Measurements from ENCODE around the gene SPATC1L. TPM values are rescaled to one million over a fixed set of nuclear protein-coding genes. Genes with fewer than 3 reads are reported as not detected.
A peak's percentile ranks its signal among the peaks of the same experiment; 100 is the strongest.

SPATC1L gene
- total RNA-seq, 1 donor from 2014 or later, result 27.5 TPM

- no peaks in the 10 kb centered on the region for H3K4me1 Mint-ChIP-seq
- H3K9me3 Mint-ChIP-seq, result peaks cover 3% of the 10 kb centered on the region
- H3K27ac Mint-ChIP-seq (ENCODE audit: unreplicated experiment), result no peak overlapping the region
- no peaks in the 10 kb centered on the region for H3K36me3 Mint-ChIP-seq (ENCODE audit: low read depth)
- H3K4me3 Mint-ChIP-seq, result no peak overlapping the region
- TF ChIP-seq CTCF (conservative IDR thresholded peaks at IDR 0.05), result no peak
- no peak for DNase-seq (ENCODE audit: low read depth, low spot score)
- H3K27me3 Mint-ChIP-seq (ENCODE audit: low read depth), result no peaks in the 10 kb centered on the region
Measured at GRCh38 chr21:46122758-46123683, 61.2 kb downstream of the SPATC1L start.

DNA sequence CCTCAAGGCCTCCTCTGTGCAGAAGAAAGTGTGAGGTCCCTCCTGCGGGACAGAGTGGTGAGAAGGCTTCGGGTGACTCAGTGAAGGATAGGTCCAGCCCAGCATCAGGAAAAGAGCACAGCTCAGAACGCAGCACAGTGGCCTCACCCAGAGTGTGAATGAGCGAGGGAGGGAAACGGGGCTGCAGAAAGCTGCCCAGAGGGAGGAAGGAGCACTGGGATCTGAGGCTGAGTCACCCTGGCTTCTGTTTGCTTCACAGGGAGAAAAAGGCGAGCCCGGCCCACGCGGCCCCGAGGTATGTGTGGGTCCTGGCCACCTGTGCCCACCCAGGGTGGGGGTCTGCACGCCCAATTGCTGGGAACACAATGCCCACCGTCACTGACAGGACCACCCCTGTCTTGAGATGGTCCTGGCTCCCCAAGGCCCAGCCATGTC is 62.0 kb downstream of the SPATC1L start:
- no peaks in the 10 kb centered on the region for H3K36me3 Mint-ChIP-seq (ENCODE audit: low read depth)
- H3K27ac Mint-ChIP-seq (ENCODE audit: unreplicated experiment), result peak overlapping the region; percentile 19
- H3K4me1 Mint-ChIP-seq, result no peaks in the 10 kb centered on the region
- H3K27me3 Mint-ChIP-seq (ENCODE audit: low read depth), result no peaks in the 10 kb centered on the region
- DNase-seq (ENCODE audit: low read depth, low spot score), result no peak
- no peak overlapping the region for H3K4me3 Mint-ChIP-seq
- TF ChIP-seq CTCF (conservative IDR thresholded peaks at IDR 0.05), result no peak
- H3K9me3 Mint-ChIP-seq, result peaks cover 3% of the 10 kb centered on the region

DNA sequence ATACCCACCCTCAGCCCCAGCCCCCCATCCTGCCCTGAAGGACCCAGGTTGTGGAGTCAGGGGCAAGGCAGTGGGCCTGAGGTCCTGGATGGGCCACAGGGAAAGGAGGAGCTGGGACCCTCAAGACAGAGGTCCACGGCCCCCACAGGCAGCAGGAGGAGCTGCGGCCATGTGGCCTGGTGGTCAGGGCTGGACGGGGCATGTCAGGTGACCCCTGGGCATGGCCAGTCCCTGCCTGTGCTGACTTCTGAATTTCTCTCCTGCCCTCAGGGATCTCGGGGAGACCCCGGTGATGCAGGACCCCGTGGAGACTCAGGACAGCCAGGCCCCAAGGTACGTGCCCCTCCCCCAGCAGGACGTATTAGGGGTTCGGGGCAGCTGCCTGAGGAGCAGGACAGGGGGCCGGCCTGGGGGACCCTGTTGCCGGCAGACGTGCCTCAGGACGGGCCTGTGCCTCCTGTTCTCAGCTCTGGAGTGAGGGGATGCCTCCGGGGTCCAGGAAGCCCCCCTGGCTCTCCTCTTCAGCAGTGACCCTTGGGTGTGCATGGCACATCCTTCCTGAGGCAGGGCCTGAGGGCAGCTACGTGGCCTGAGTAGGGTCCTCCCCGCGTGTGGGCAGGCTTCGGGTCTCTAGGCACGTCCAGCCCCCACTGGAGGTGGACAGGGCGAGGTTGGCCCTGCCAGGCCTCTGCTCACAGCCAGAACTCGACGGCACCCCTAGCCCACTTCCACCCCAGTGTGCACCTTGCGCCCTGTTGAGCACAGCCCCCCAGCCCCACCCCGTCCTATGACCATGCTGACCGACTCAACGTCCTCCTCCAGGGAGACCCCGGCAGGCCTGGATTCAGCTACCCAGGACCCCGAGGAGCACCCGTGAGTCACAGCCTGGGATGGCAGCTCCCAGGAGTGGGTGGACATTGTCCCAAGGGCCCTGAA is 62.7 kb downstream of the SPATC1L start:
- H3K4me3 Mint-ChIP-seq, result no peak overlapping the region
- no peaks in the 10 kb centered on the region for H3K27me3 Mint-ChIP-seq (ENCODE audit: low read depth)
- no peaks in the 10 kb centered on the region for H3K36me3 Mint-ChIP-seq (ENCODE audit: low read depth)
- no peak for TF ChIP-seq CTCF (conservative IDR thresholded peaks at IDR 0.05)
- no peaks in the 10 kb centered on the region for H3K4me1 Mint-ChIP-seq
- H3K27ac Mint-ChIP-seq (ENCODE audit: unreplicated experiment), result no peak overlapping the region
- no peak for DNase-seq (ENCODE audit: low read depth, low spot score)
- H3K9me3 Mint-ChIP-seq, result peaks cover 3% of the 10 kb centered on the region

DNA sequence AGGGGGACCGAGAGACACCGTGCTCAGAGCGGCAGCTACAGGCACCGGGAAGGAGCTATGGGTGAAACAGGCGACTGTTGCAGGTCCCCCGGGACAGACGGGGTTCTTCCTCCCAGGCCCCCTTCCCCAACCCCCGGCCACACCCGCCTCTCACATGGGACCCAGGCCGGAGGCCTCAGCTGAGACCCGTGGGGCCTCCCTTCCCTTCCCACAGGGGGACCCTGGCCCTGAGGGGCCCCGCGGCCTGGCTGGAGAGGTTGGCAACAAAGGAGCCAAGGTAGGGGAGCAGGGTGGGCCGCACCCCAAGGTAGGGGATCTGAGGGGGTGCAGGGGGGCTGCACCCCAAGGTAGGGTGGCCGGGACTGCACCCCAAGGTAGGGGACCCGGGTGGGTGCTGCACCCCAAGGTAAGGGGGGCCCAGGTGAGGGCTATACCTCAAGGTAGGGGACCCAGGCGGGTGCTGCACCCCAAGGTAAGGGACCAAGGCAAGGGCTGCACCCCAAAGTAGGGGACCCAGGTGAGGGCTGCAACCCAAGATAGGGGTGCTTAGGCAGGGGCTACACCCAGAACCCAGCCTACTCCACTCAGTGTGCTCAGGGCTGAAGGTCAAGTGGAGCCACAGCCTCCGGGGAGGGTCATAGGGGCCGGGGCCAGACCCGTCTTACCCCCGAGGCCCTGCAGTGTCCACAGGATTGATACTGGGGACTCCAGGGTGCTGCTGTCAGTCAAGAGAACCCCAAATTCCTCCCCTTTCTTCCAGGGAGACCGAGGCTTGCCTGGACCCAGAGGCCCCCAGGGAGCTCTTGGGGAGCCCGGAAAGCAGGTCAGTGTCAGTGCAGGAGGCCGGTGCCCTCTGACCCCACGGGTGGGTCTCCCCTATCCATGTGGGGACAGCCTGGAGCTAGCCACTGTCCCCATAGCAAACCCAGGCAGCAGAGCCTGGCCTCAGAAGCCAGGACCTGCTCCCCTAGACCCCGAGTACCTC is 63.7 kb downstream of the SPATC1L start:
- Mint-ChIP-seq H3K27me3 (ENCODE audit: low read depth) (no peaks in the 10 kb centered on the region), H3K4me3 (no peak overlapping the region), H3K27ac (ENCODE audit: unreplicated experiment) (no peak overlapping the region), H3K4me1 (no peaks in the 10 kb centered on the region), H3K9me3 (peaks cover 3% of the 10 kb centered on the region), H3K36me3 (ENCODE audit: low read depth) (no peaks in the 10 kb centered on the region)
- DNase-seq (ENCODE audit: low read depth, low spot score), result no peak
- TF ChIP-seq CTCF (conservative IDR thresholded peaks at IDR 0.05), result no peak
